Panc1 (cell line): ENCODE measurements around the gene ATIC. TPM values are rescaled to one million over a fixed set of nuclear protein-coding genes. Genes with fewer than 3 reads are reported as not detected.

ENCODE experiments used
- ATAC-seq: fragments of 200-7000 bp; cut with Tn5 transposase; 2 replicates; pipeline ENCODE4 v1.9.1; 2020; ENCODE audit warnings: mild to moderate bottlenecking, moderate library complexity
- BruUV-seq: library from RNA; stranded (reverse); fragments of 400-500 nt; replicated peaks from 2 replicates; lab custom pipeline; 2021; lab: Mats Ljungman, UMichigan
- CTCF ChIA-PET: fragments of 300-600 bp; sonication (Branson Sonifier 250); formaldehyde crosslinking; loops from one replicate; lab custom pipeline; 2022; ENCODE audit warnings: antibody characterized with exemption; lab: Charles Lee
- POLR2A ChIA-PET: fragments of 300-600 bp; sonication (Branson Sonifier 250); formaldehyde crosslinking; loops from one replicate; lab custom pipeline; 2022; ENCODE audit warnings: antibody characterized with exemption; lab: Charles Lee
- DNase-seq: peaks from one replicate; pipeline ENCODE4 v3.0.0-alpha.2; 2010; ENCODE audit warnings: low read depth, low spot score
- H3K27ac ChIP-seq: 2 replicates; pipeline ENCODE4 v1.5.1; 2011; ENCODE audit warnings: mild to moderate bottlenecking, low read length, inconsistent platforms
- H3K27me3 ChIP-seq: fragments of 200-500 bp; sonication (Bioruptor generic); 2 replicates; pipeline ENCODE4 v1.6.0; 2014; ENCODE audit warnings: low read length, inconsistent platforms; ENCODE audit not compliant: control insufficient read depth, insufficient read depth
- H3K36me3 ChIP-seq: fragments of 200-500 bp; sonication (Bioruptor generic); 2 replicates; pipeline ENCODE4 v1.5.1; 2014; ENCODE audit warnings: inconsistent platforms, mild to moderate bottlenecking, low read length, moderate library complexity; ENCODE audit not compliant: control insufficient read depth, insufficient read depth
- H3K4me1 ChIP-seq: 2 replicates; pipeline ENCODE4 v1.5.1; 2011; ENCODE audit warnings: inconsistent platforms, mild to moderate bottlenecking, low read length, moderate library complexity; ENCODE audit not compliant: control insufficient read depth, insufficient read depth
- H3K4me3 ChIP-seq, 2 experiments: 2 replicates each; pipeline ENCODE4 v1.5.1; 2011 to 2012; ENCODE audit warnings: low read depth in 2 of 2, low read length in 2 of 2, mild to moderate bottlenecking in 2 of 2, inconsistent platforms in 1 of 2, moderate library complexity in 1 of 2
- H3K9me3 ChIP-seq: fragments of 200-500 bp; sonication (Bioruptor generic); 2 replicates; pipeline ENCODE4 v1.5.1; 2014; ENCODE audit warnings: low read depth, mild to moderate bottlenecking, inconsistent platforms, low read length, moderate library complexity; ENCODE audit not compliant: control insufficient read depth, insufficient read depth
- CTCF ChIP-seq: fragments of 450-650 bp; IDR thresholded peaks from 2 replicates; pipeline ENCODE4 v1.5.1; 2017; ENCODE audit warnings: mild to moderate bottlenecking
- POLR2AphosphoS5 ChIP-seq: IDR thresholded peaks from 2 replicates; pipeline ENCODE4 v1.6.1; 2012; ENCODE audit warnings: mild to moderate bottlenecking, low read depth, low read length, moderate library complexity
- REST ChIP-seq, 2 experiments: IDR thresholded peaks; 2 replicates each; pipeline ENCODE4 v1.6.1; 2011 to 2012; ENCODE audit warnings: low read depth in 2 of 2, control low read depth in 1 of 2, low read length in 1 of 2, mild to moderate bottlenecking in 1 of 2, moderate library complexity in 1 of 2; ENCODE audit not compliant: insufficient read depth in 1 of 2
- SIN3A ChIP-seq: IDR thresholded peaks from 2 replicates; pipeline ENCODE4 v1.6.1; 2012; ENCODE audit warnings: low read depth, mild to moderate bottlenecking, low read length, moderate library complexity, borderline replicate concordance; ENCODE audit not compliant: insufficient read depth
- TCF7L2 ChIP-seq: IDR thresholded peaks from 2 replicates; pipeline ENCODE4 v1.6.1; 2011; ENCODE audit warnings: mild to moderate bottlenecking, low read depth, low read length, inconsistent platforms
- in situ Hi-C: cut with HindIII; loops from 2 replicates; pipeline ENCODE4 v1.10.0; 2016; ENCODE audit warnings: low sequenced_read_pairs, low pct_unique_long_range_greater_than_20kb
- intact Hi-C: fragments of 100-400 bp; cut with micrococcal nuclease; formaldehyde crosslinking; loops from one replicate; pipeline ENCODE4 v1.10.0; 2022; ENCODE audit not compliant: unreplicated experiment
- total RNA-seq: library from RNA; stranded (reverse); gene quantifications from one replicate; pipeline ENCODE4 v1.2.1, GENCODE V29; 2021; ENCODE audit not compliant: unreplicated experiment

Gene ATIC
- total RNA-seq, 1 experiment from 2014 or later: 223 TPM

- no peaks in the 10 kb centered on the region for H3K36me3 ChIP-seq
- no peak overlapping the region for H3K4me3 ChIP-seq
- ChIA-PET POLR2A (no interaction called here), CTCF (no interaction called here)
- DNase-seq: no peak
- no peak for ATAC-seq
- BruUV-seq: no TSS peak
- in situ Hi-C loops (no loop called here), intact Hi-C loops (no loop called here)
- no peaks in the 10 kb centered on the region for H3K9me3 ChIP-seq
- no peaks in the 10 kb centered on the region; the same call in 1 of the 2 replicates for H3K27me3 ChIP-seq
- no peaks in the 10 kb centered on the region for H3K4me1 ChIP-seq
- TF ChIP-seq SIN3A: no peak
- no peak for TF ChIP-seq TCF7L2
- no peak for TF ChIP-seq POLR2AphosphoS5
- TF ChIP-seq REST (IDR thresholded peaks at IDR 0.05; ENCODE audit: insufficient read depth in 1 of 2, low read depth in 2 of 2, low read length in 1 of 2): no peak
- TF ChIP-seq CTCF: no peak
- H3K27ac ChIP-seq: no peak overlapping the region
Measured at GRCh38 chr2:215395687-215396460, 84.0 kb downstream of the ATIC start.

- no peaks in the 10 kb centered on the region; the same call in 1 of the 2 replicates for H3K27me3 ChIP-seq
- TF ChIP-seq TCF7L2 (no peak), SIN3A (no peak), CTCF (no peak), REST (IDR thresholded peaks at IDR 0.05; ENCODE audit: insufficient read depth in 1 of 2, low read depth in 2 of 2, low read length in 1 of 2) (no peak), POLR2AphosphoS5 (no peak)
- POLR2A ChIA-PET: no interaction called here
- CTCF ChIA-PET: no interaction called here
- intact Hi-C loops (no loop called here), in situ Hi-C loops (no loop called here)
- ATAC-seq (no peak), DNase-seq (no peak)
- no TSS peak for BruUV-seq
- H3K4me3 ChIP-seq: no peak overlapping the region
- H3K27ac ChIP-seq: no peak overlapping the region
- H3K36me3 ChIP-seq: no peaks in the 10 kb centered on the region
- no peaks in the 10 kb centered on the region for H3K9me3 ChIP-seq
- H3K4me1 ChIP-seq: no peaks in the 10 kb centered on the region
Measured at GRCh38 chr2:215396595-215397313, 84.9 kb downstream of the ATIC start.
